Raji (cell line): ENCODE measurements around the gene RBM47.

ENCODE experiments used
- POLR2A ChIP-seq: IDR thresholded peaks from 2 replicates; pipeline ENCODE4 v1.6.1; 2011; ENCODE audit warnings: low read depth, low read length, control low read depth; ENCODE audit not compliant: insufficient read depth

Gene RBM47

GRCh38 chr4:40377512-40378365 lies 251.9 kb downstream of the RBM47 start:
- TF ChIP-seq POLR2A = no peak

GRCh38 chr4:40375620-40376019 lies 254.0 kb downstream of the RBM47 start:
- no peak for TF ChIP-seq POLR2A

- no peak for TF ChIP-seq POLR2A
These were observed 254.6 kb downstream of the RBM47 start for GRCh38 chr4:40375095-40375494.

- TF ChIP-seq POLR2A = no peak
These were observed 256.0 kb downstream of the RBM47 start for GRCh38 chr4:40373636-40374035.
